SK-N-SH (cell line): ENCODE data around the gene DNASE1L2. TPM values are rescaled to one million over a fixed set of nuclear protein-coding genes. Genes with fewer than 3 reads are reported as not detected.

ENCODE experiments used
- CTCF ChIA-PET: fragments of 300-600, 350-600 bp; formaldehyde crosslinking; extraction: SDS; loops from one replicate; lab custom pipeline; 2021; lab: Yijun Ruan, JAX
- POLR2A ChIA-PET: fragments of 350-600 bp; sonication (Branson Sonifier 250); formaldehyde crosslinking; extraction: SDS; loops from one replicate; lab custom pipeline; 2020; ENCODE audit warnings: antibody characterized with exemption, inconsistent platforms; lab: Yijun Ruan, JAX
- DNase-seq: peaks from one replicate; pipeline ENCODE4 v3.0.0; 2012
- H2AFZ ChIP-seq: fragments of 200-600 bp; sonication (generic); 2 replicates; pipeline ENCODE4 v1.8.1; 2016; ENCODE audit warnings: antibody characterized with exemption, mild to moderate bottlenecking, low read depth
- H3F3A ChIP-seq: fragments of 200-600 bp; sonication (generic); replicated peaks from 2 replicates; pipeline ENCODE3; 2016; ENCODE audit warnings: antibody characterized with exemption, mild to moderate bottlenecking; ENCODE audit not compliant: insufficient read depth
- H3K27ac ChIP-seq, 2 experiments: fragments of 200-500 bp in 1 of 2; fragments of 200-600 bp in 1 of 2; sonication (Bioruptor generic) in 1 of 2; sonication (generic), shearing (Covaris generic) in 1 of 2; 2 replicates each; pipeline versions ENCODE4 v1.5.1 to v1.6.1; 2014 to 2016; ENCODE audit warnings: low read depth in 2 of 2, inconsistent platforms in 1 of 2, low read length in 1 of 2, mild to moderate bottlenecking in 1 of 2, mixed read lengths in 1 of 2
- H3K27me3 ChIP-seq: fragments of 200-600 bp; sonication (generic), shearing (Covaris generic); 2 replicates; pipeline ENCODE4 v1.6.1; 2016; ENCODE audit warnings: mixed run types; ENCODE audit not compliant: insufficient read depth
- H3K36me3 ChIP-seq, 2 experiments: fragments of 200-500 bp in 1 of 2; fragments of 200-600 bp in 1 of 2; sonication (Bioruptor generic) in 1 of 2; sonication (generic) in 1 of 2; replicated peaks in 1 of 2; 2 replicates each; pipeline versions ENCODE3 to v1.5.1; 2014 to 2016; ENCODE audit warnings: low read length in 1 of 2, mild to moderate bottlenecking in 1 of 2; ENCODE audit not compliant: insufficient read depth in 2 of 2, control insufficient read depth in 1 of 2
- H3K4me1 ChIP-seq, 2 experiments: fragments of 200-500 bp in 1 of 2; fragments of 200-600 bp in 1 of 2; sonication (Bioruptor generic) in 1 of 2; sonication (generic), shearing (Covaris generic) in 1 of 2; 2 replicates each; pipeline versions ENCODE4 v1.5.1 to v1.6.1; 2014 to 2016; ENCODE audit warnings: low read depth in 1 of 2, low read length in 1 of 2, mixed run types in 1 of 2; ENCODE audit not compliant: insufficient read depth in 2 of 2, control insufficient read depth in 1 of 2
- H3K4me2 ChIP-seq: fragments of 200-600 bp; sonication (generic), shearing (Covaris generic); 2 replicates; pipeline ENCODE4 v1.6.1; 2017; ENCODE audit warnings: mixed run types
- H3K4me3 ChIP-seq, 2 experiments: fragments of 200-500 bp in 1 of 2; fragments of 200-600 bp in 1 of 2; sonication (Bioruptor generic) in 1 of 2; sonication (generic), shearing (Covaris generic) in 1 of 2; 2 replicates each; pipeline versions ENCODE4 v1.5.1 to v1.8.1; 2014 to 2016; ENCODE audit warnings: low read depth in 2 of 2, inconsistent platforms in 1 of 2, low read length in 1 of 2, mild to moderate bottlenecking in 1 of 2, mixed read lengths in 1 of 2, moderate library complexity in 1 of 2
- H3K79me2 ChIP-seq: fragments of 200-600 bp; sonication (generic); 2 replicates; pipeline ENCODE4 v1.8.1; 2017; ENCODE audit warnings: mild to moderate bottlenecking; ENCODE audit not compliant: insufficient read depth
- H3K9ac ChIP-seq: fragments of 200-600 bp; sonication (generic); 2 replicates; pipeline ENCODE4 v1.6.1; 2017; ENCODE audit warnings: mixed run types
- H3K9me2 ChIP-seq: fragments of 200-600 bp; sonication (generic); 2 replicates; pipeline ENCODE4 v1.6.1; 2017; ENCODE audit warnings: mixed run types
- H3K9me3 ChIP-seq: fragments of 200-600 bp; sonication (generic); 2 replicates; pipeline ENCODE4 v1.6.1; 2017; ENCODE audit warnings: mixed run types, mild to moderate bottlenecking, moderate library complexity
- H4K20me1 ChIP-seq: fragments of 200-600 bp; sonication (generic); 2 replicates; pipeline ENCODE4 v1.6.1; 2017; ENCODE audit warnings: mild to moderate bottlenecking, mixed run types; ENCODE audit not compliant: insufficient read depth
- ELF1 ChIP-seq: IDR thresholded peaks from 2 replicates; pipeline ENCODE4 v1.4.0; 2012
- EZH2phosphoT487 ChIP-seq: fragments of 200-600 bp; sonication (generic); IDR thresholded peaks from 2 replicates; pipeline ENCODE4 v1.6.1; 2017; ENCODE audit warnings: low read depth, mixed run types, mild to moderate bottlenecking, antibody characterized with exemption, moderate library complexity, borderline replicate concordance
- FOSL2 ChIP-seq: IDR thresholded peaks from 2 replicates; pipeline ENCODE4 v1.4.0; 2012; ENCODE audit warnings: low read depth, mild to moderate bottlenecking, moderate library complexity, borderline replicate concordance
- FOXJ3 ChIP-seq: sonication (generic); formaldehyde crosslinking; IDR thresholded peaks from 2 replicates; pipeline ENCODE4 v1.5.1; 2020; ENCODE audit warnings: mild to moderate bottlenecking, missing genetic modification reagents
- FOXM1 ChIP-seq: IDR thresholded peaks from 2 replicates; pipeline ENCODE4 v1.4.0; 2012; ENCODE audit warnings: low read depth, mild to moderate bottlenecking
- GABPA ChIP-seq: IDR thresholded peaks from 2 replicates; pipeline ENCODE4 v1.4.0; 2012; ENCODE audit warnings: low read depth, mild to moderate bottlenecking
- JUND ChIP-seq: IDR thresholded peaks from 2 replicates; pipeline ENCODE4 v1.4.0; 2012
- MEF2A ChIP-seq: IDR thresholded peaks from 2 replicates; pipeline ENCODE4 v1.4.0; 2012; ENCODE audit warnings: low read depth, borderline replicate concordance
- NFIC ChIP-seq: IDR thresholded peaks from 2 replicates; pipeline ENCODE4 v1.4.0; 2012; ENCODE audit warnings: borderline replicate concordance
- POLR2AphosphoS5 ChIP-seq: IDR thresholded peaks from 2 replicates; pipeline ENCODE4 v1.6.1; 2012; ENCODE audit warnings: low read depth, low read length
- RAD21 ChIP-seq: IDR thresholded peaks from 2 replicates; pipeline ENCODE4 v1.6.1; 2012; ENCODE audit warnings: mild to moderate bottlenecking, low read length
- RXRA ChIP-seq: IDR thresholded peaks from 2 replicates; pipeline ENCODE4 v1.4.0; 2012; ENCODE audit warnings: low read depth, mild to moderate bottlenecking, borderline replicate concordance
- TEAD4 ChIP-seq: IDR thresholded peaks from 2 replicates; pipeline ENCODE4 v1.4.0; 2012; ENCODE audit warnings: mild to moderate bottlenecking, borderline replicate concordance; ENCODE audit not compliant: insufficient read depth
- YY1 ChIP-seq: IDR thresholded peaks from 2 replicates; pipeline ENCODE4 v1.4.0; 2012; ENCODE audit warnings: low read depth, mild to moderate bottlenecking
- WGBS: methylation state at CpG from one replicate; pipeline ENCODE4 v1.1.6; 2017; ENCODE audit warnings: low lambda C conversion rate; 5-methylcytosine and 5-hydroxymethylcytosine counted together
- polyA plus RNA-seq, 3 experiments: library from polyadenylated mRNA; depleted of rRNA; stranded (reverse); fragments of >200 nt; gene quantifications; 2 replicates each; pipeline ENCODE4 v1.2.3, GENCODE V29; 2012
- TF ChIP-seq, protein P1 (sequence below): fragments of 200-600 bp; sonication (generic); IDR thresholded peaks from 2 replicates; pipeline ENCODE4 v1.6.1; 2017; ENCODE audit warnings: antibody characterized with exemption, mild to moderate bottlenecking, moderate library complexity
- TF ChIP-seq, protein P2 (sequence below): IDR thresholded peaks from 2 replicates; pipeline ENCODE4 v1.4.0; 2012; ENCODE audit warnings: low read depth, borderline replicate concordance
- TF ChIP-seq, protein P3 (sequence below): fragments of 150-350 bp; IDR thresholded peaks from 2 replicates; pipeline ENCODE4 v1.6.1; 2016; ENCODE audit warnings: mild to moderate bottlenecking, low read depth, low read length
- TF ChIP-seq, protein P4 (sequence below): IDR thresholded peaks from 2 replicates; pipeline ENCODE4 v1.6.1; 2012; ENCODE audit warnings: mild to moderate bottlenecking, low read depth, low read length, moderate library complexity
- TF ChIP-seq, protein P5 (sequence below): IDR thresholded peaks from 2 replicates; pipeline ENCODE4; 2012
- TF ChIP-seq, protein P6 (sequence below): IDR thresholded peaks from 2 replicates; pipeline ENCODE4 v1.4.0; 2012; ENCODE audit warnings: low read depth

Gene DNASE1L2
- polyA plus RNA-seq, 1 of the 3 experiments (the other 2 are of a cell fraction), result 2.5 TPM

DNA sequence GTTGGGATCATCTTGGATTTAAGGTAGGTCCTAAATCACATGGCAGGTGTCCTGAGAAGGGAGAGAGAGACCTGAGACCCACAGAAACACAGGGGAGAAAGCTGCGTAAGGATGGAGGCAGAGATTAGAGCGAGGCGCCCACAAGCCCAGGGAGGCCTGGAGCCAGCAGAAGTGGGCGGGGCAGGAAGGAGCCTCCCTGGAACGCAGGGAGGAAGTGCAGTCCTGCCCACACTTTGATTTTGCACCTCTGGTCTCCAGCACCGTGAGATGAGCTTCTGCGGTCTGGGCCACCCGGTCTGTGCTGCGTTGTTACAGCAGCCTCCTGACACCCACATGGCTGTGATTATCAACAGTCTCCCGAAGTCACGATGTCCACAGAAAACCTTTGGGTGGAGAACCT lies 6.4 kb downstream of the DNASE1L2 start:
- Histone ChIP-seq H3K36me3 (peaks cover 8 to 33% of the 10 kb centered on the region in 2 experiments), H4K20me1 (no peaks in the 10 kb centered on the region), H3K9me2 (no peaks in the 10 kb centered on the region), H3K9ac (no peak overlapping the region), H3K79me2 (peaks cover 7% of the 10 kb centered on the region), H3K27ac (no peak overlapping the region), H3K27me3 (no peaks in the 10 kb centered on the region)
- DNase-seq, result peak; percentile 22
- POLR2A ChIA-PET, result no interaction called here
- no peak for TF ChIP-seq MEF2A
- no peak for TF ChIP-seq RAD21
- TF ChIP-seq, all 33 proteins: peak for 0
- H3K9me3 ChIP-seq, result no peaks in the 10 kb centered on the region
- H3K4me3 ChIP-seq, result no peak overlapping the region
- H3K4me1 ChIP-seq, result no peaks in the 10 kb centered on the region
- peaks cover 10% of the 10 kb centered on the region for H3F3A ChIP-seq
- H3K4me2 ChIP-seq, result no peak overlapping the region
- WGBS, result 97% methylated on average over 5 of the region's 11 CpGs
- no peak overlapping the region for H2AFZ ChIP-seq
- CTCF ChIA-PET, result interaction anchor here (2.2 to 2.4 kb wide), 2 partner anchors 9 to 12 kb away, joined by 5 to 8 read pairs; partner anchors contain the start of gene ECI1

DNA sequence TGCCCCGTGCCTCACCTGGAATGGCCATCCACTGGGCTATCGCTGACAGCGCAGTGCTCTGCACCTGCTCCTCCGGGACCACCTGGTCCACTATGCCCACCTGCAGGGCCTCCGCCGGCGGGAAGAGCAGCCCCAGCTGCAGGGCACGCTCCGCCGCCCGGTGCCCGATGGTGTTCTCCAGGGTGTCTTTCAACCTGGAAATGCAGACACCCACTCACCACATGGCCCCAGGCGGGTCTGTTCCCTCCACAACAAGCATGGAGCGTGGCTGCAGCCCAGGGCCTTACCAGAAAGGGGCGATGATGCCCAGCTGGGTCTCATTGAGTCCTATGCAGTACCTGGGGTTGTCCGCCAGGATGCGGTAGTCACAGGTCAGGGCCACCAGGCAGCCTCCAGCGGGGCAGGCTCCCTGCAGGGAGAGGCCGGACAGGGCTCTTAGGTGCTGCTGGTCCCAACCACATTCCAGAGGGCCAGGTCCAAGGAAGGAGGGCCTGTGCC lies 6.8 kb downstream of the DNASE1L2 start:
- no peaks in the 10 kb centered on the region for H3K4me1 ChIP-seq
- peak; percentile 56 for DNase-seq
- H2AFZ ChIP-seq, result no peak overlapping the region
- 90% methylated on average over 2 of the region's 19 CpGs for WGBS
- no peak overlapping the region for H3K4me3 ChIP-seq
- no peak overlapping the region for H3K4me2 ChIP-seq
- no peaks in the 10 kb centered on the region for H3K9me3 ChIP-seq
- H3K27ac ChIP-seq, result no peak overlapping the region
- no peaks in the 10 kb centered on the region for H3K9me2 ChIP-seq
- no peaks in the 10 kb centered on the region for H4K20me1 ChIP-seq
- ChIA-PET POLR2A (no interaction called here), CTCF (interaction anchor here (2.2 kb wide), 1 partner anchor 12 kb away, joined by 5 read pairs; no protein-coding TSS in a partner anchor)
- peaks cover 10% of the 10 kb centered on the region for H3F3A ChIP-seq
- no peaks in the 10 kb centered on the region for H3K27me3 ChIP-seq
- peaks cover 12% of the 10 kb centered on the region for H3K79me2 ChIP-seq
- H3K9ac ChIP-seq, result no peak overlapping the region
- TF ChIP-seq, protein P1, sequence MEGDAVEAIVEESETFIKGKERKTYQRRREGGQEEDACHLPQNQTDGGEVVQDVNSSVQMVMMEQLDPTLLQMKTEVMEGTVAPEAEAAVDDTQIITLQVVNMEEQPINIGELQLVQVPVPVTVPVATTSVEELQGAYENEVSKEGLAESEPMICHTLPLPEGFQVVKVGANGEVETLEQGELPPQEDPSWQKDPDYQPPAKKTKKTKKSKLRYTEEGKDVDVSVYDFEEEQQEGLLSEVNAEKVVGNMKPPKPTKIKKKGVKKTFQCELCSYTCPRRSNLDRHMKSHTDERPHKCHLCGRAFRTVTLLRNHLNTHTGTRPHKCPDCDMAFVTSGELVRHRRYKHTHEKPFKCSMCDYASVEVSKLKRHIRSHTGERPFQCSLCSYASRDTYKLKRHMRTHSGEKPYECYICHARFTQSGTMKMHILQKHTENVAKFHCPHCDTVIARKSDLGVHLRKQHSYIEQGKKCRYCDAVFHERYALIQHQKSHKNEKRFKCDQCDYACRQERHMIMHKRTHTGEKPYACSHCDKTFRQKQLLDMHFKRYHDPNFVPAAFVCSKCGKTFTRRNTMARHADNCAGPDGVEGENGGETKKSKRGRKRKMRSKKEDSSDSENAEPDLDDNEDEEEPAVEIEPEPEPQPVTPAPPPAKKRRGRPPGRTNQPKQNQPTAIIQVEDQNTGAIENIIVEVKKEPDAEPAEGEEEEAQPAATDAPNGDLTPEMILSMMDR, result no peak
- no peak for TF ChIP-seq RAD21
- TF ChIP-seq EZH2phosphoT487, result no peak
- TF ChIP-seq, protein P2, sequence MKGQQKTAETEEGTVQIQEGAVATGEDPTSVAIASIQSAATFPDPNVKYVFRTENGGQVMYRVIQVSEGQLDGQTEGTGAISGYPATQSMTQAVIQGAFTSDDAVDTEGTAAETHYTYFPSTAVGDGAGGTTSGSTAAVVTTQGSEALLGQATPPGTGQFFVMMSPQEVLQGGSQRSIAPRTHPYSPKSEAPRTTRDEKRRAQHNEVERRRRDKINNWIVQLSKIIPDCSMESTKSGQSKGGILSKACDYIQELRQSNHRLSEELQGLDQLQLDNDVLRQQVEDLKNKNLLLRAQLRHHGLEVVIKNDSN, result no peak
- no peak for TF ChIP-seq TEAD4
- TF ChIP-seq FOXJ3, result no peak
- TF ChIP-seq, protein P3, sequence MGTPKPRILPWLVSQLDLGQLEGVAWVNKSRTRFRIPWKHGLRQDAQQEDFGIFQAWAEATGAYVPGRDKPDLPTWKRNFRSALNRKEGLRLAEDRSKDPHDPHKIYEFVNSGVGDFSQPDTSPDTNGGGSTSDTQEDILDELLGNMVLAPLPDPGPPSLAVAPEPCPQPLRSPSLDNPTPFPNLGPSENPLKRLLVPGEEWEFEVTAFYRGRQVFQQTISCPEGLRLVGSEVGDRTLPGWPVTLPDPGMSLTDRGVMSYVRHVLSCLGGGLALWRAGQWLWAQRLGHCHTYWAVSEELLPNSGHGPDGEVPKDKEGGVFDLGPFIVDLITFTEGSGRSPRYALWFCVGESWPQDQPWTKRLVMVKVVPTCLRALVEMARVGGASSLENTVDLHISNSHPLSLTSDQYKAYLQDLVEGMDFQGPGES, result no peak
- TF ChIP-seq JUND, result no peak
- TF ChIP-seq FOXM1, result no peak
- TF ChIP-seq RXRA, result no peak
- TF ChIP-seq YY1, result no peak
- TF ChIP-seq FOSL2, result no peak
- no peak for TF ChIP-seq NFIC
- no peak for TF ChIP-seq POLR2AphosphoS5
- TF ChIP-seq, protein P4, sequence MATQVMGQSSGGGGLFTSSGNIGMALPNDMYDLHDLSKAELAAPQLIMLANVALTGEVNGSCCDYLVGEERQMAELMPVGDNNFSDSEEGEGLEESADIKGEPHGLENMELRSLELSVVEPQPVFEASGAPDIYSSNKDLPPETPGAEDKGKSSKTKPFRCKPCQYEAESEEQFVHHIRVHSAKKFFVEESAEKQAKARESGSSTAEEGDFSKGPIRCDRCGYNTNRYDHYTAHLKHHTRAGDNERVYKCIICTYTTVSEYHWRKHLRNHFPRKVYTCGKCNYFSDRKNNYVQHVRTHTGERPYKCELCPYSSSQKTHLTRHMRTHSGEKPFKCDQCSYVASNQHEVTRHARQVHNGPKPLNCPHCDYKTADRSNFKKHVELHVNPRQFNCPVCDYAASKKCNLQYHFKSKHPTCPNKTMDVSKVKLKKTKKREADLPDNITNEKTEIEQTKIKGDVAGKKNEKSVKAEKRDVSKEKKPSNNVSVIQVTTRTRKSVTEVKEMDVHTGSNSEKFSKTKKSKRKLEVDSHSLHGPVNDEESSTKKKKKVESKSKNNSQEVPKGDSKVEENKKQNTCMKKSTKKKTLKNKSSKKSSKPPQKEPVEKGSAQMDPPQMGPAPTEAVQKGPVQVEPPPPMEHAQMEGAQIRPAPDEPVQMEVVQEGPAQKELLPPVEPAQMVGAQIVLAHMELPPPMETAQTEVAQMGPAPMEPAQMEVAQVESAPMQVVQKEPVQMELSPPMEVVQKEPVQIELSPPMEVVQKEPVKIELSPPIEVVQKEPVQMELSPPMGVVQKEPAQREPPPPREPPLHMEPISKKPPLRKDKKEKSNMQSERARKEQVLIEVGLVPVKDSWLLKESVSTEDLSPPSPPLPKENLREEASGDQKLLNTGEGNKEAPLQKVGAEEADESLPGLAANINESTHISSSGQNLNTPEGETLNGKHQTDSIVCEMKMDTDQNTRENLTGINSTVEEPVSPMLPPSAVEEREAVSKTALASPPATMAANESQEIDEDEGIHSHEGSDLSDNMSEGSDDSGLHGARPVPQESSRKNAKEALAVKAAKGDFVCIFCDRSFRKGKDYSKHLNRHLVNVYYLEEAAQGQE, result no peak
- TF ChIP-seq GABPA, result no peak
- TF ChIP-seq, protein P5, sequence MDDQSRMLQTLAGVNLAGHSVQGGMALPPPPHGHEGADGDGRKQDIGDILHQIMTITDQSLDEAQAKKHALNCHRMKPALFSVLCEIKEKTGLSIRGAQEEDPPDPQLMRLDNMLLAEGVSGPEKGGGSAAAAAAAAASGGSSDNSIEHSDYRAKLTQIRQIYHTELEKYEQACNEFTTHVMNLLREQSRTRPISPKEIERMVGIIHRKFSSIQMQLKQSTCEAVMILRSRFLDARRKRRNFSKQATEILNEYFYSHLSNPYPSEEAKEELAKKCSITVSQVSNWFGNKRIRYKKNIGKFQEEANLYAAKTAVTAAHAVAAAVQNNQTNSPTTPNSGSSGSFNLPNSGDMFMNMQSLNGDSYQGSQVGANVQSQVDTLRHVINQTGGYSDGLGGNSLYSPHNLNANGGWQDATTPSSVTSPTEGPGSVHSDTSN, result no peak
- TF ChIP-seq MEF2A, result no peak
- TF ChIP-seq ELF1, result no peak
- TF ChIP-seq, protein P6, sequence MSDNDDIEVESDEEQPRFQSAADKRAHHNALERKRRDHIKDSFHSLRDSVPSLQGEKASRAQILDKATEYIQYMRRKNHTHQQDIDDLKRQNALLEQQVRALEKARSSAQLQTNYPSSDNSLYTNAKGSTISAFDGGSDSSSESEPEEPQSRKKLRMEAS, result no peak
- peaks cover 8 to 33% of the 10 kb centered on the region in 2 experiments for H3K36me3 ChIP-seq
